Endothelial cell (in vitro differentiated cells): ENCODE results near the gene MXI1. TPM values are rescaled to one million over a fixed set of nuclear protein-coding genes. Genes with fewer than 3 reads are reported as not detected.

ENCODE experiments used
- DNase-seq: peaks from one replicate; pipeline ENCODE4 v3.0.0; 2021; ENCODE audit warnings: low spot score
- H3K27ac Mint-ChIP-seq: one replicate; pipeline ENCODE4 v1.8.0; 2021; ENCODE audit warnings: mixed read lengths, inconsistent platforms; ENCODE audit not compliant: unreplicated experiment
- H3K27me3 Mint-ChIP-seq: one replicate; pipeline ENCODE4 v1.8.0; 2021; ENCODE audit warnings: mild to moderate bottlenecking, moderate library complexity, mixed read lengths, inconsistent platforms; ENCODE audit not compliant: unreplicated experiment
- H3K36me3 Mint-ChIP-seq: one replicate; pipeline ENCODE4 v1.8.0; 2021; ENCODE audit warnings: mild to moderate bottlenecking, low read depth, mixed read lengths, inconsistent platforms; ENCODE audit not compliant: unreplicated experiment
- H3K4me1 Mint-ChIP-seq: one replicate; pipeline ENCODE4 v1.8.0; 2021; ENCODE audit warnings: mild to moderate bottlenecking, mixed read lengths, inconsistent platforms; ENCODE audit not compliant: unreplicated experiment
- H3K4me3 Mint-ChIP-seq: one replicate; pipeline ENCODE4 v1.8.0; 2021; ENCODE audit warnings: mild to moderate bottlenecking, mixed read lengths, inconsistent platforms; ENCODE audit not compliant: unreplicated experiment
- H3K9me3 Mint-ChIP-seq: one replicate; pipeline ENCODE4 v1.8.0; 2021; ENCODE audit warnings: mixed read lengths, inconsistent platforms; ENCODE audit not compliant: unreplicated experiment
- total RNA-seq: library from RNA; stranded (reverse); fragmentation: NEBNext Ultra II Directional; extraction: Animal tissue kit (Norgen Biotek cat#: 25700); gene quantifications from one replicate; pipeline ENCODE4 v1.2.1, GENCODE V29; 2021; ENCODE audit not compliant: unreplicated experiment
- TF ChIP-seq, protein P1 (sequence below): fragments of 200-600 bp; sonication (generic); IDR thresholded peaks from one replicate; pipeline ENCODE4 v1.5.0; 2021; ENCODE audit warnings: antibody characterized with exemption; ENCODE audit not compliant: unreplicated experiment

Gene MXI1
- total RNA-seq, 1 donor from 2014 or later, result 10.3 TPM

- DNase-seq, result peak; percentile 95
- TF ChIP-seq, protein P1, sequence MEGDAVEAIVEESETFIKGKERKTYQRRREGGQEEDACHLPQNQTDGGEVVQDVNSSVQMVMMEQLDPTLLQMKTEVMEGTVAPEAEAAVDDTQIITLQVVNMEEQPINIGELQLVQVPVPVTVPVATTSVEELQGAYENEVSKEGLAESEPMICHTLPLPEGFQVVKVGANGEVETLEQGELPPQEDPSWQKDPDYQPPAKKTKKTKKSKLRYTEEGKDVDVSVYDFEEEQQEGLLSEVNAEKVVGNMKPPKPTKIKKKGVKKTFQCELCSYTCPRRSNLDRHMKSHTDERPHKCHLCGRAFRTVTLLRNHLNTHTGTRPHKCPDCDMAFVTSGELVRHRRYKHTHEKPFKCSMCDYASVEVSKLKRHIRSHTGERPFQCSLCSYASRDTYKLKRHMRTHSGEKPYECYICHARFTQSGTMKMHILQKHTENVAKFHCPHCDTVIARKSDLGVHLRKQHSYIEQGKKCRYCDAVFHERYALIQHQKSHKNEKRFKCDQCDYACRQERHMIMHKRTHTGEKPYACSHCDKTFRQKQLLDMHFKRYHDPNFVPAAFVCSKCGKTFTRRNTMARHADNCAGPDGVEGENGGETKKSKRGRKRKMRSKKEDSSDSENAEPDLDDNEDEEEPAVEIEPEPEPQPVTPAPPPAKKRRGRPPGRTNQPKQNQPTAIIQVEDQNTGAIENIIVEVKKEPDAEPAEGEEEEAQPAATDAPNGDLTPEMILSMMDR, result no peak
- peaks cover 20% of the 10 kb centered on the region for H3K27me3 Mint-ChIP-seq
- peak overlapping the region; percentile 65 for H3K27ac Mint-ChIP-seq
- peaks cover 9% of the 10 kb centered on the region for H3K36me3 Mint-ChIP-seq
- H3K4me1 Mint-ChIP-seq, result peaks cover 25% of the 10 kb centered on the region
- no peaks in the 10 kb centered on the region for H3K9me3 Mint-ChIP-seq
- peak overlapping the region; percentile 87 for H3K4me3 Mint-ChIP-seq
These were observed 3.5 kb downstream of the MXI1 start for GRCh38 chr10:110210674-110211464.

DNA sequence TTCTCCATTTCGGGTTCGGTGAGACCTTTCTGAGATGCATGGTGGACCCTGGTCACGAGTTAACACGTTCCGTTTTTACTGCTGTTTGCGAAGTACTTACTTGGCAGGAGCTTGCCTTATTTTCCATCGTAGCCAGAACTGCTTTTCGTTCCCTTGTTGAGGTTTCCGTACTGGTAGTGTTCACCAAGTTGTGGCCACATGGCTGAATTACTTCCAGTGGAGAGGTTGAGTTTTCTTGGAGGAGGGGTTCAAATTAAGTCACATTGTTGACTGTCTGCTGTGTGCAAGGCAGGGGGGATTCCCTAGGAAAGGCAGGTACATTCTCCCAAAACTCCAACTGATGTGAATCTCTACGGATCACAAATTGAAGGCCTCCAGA is 4.0 kb downstream of the MXI1 start:
- no peak for DNase-seq
- TF ChIP-seq, protein P1, result no peak
- peaks cover 18% of the 10 kb centered on the region for H3K27me3 Mint-ChIP-seq
- peak overlapping the region; percentile 87 for H3K4me3 Mint-ChIP-seq
- no peaks in the 10 kb centered on the region for H3K9me3 Mint-ChIP-seq
- peaks cover 9% of the 10 kb centered on the region for H3K36me3 Mint-ChIP-seq
- H3K4me1 Mint-ChIP-seq, result peaks cover 20% of the 10 kb centered on the region
- H3K27ac Mint-ChIP-seq, result peak overlapping the region; percentile 65

DNA sequence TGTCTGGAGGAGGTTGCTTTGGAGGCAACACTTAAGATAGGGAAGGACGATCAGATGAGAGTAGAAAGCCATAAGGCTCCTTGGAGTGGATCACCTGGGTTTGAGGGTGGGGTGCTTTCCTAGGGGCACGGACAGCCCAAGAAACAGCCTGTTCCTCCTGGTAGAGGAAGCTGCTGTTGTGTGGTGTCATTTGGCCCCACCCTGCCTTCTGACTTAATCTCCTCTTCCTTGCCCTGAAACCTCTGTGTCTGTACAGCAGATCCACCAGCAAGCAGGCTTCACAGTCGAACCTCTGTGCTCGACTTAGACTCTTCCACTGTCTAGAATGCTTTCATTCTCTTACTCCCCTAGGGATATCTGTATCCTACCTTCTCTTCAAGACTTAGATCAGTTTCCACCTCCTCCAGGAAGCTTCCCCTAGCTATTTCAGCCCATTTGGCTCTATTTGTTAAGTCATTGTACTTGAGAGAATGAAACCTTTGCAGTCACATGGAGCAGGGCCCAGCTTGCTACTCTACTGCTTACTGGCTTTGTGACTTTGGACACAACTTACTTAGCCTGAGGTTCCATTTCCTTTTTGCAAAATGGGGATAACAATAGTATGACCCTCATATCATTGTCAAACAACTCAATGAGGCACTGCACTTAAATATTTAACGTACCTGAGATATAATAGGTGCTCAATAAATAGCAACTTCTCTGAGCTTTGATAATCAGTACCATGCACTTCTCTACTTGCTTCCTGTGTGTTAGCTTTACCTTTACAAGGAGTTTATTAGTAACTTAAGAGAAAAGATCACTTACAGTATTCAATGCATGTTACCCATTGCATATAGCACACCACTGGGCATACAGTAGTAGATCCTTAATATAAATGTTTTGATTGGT is 5.0 kb downstream of the MXI1 start:
- Mint-ChIP-seq H3K36me3 (peaks cover 4% of the 10 kb centered on the region), H3K27ac (no peak overlapping the region), H3K4me1 (peaks cover 14% of the 10 kb centered on the region), H3K9me3 (no peaks in the 10 kb centered on the region), H3K4me3 (peak overlapping the region; percentile 33), H3K27me3 (peaks cover 18% of the 10 kb centered on the region)
- TF ChIP-seq, protein P1, result no peak
- no peak for DNase-seq

DNA sequence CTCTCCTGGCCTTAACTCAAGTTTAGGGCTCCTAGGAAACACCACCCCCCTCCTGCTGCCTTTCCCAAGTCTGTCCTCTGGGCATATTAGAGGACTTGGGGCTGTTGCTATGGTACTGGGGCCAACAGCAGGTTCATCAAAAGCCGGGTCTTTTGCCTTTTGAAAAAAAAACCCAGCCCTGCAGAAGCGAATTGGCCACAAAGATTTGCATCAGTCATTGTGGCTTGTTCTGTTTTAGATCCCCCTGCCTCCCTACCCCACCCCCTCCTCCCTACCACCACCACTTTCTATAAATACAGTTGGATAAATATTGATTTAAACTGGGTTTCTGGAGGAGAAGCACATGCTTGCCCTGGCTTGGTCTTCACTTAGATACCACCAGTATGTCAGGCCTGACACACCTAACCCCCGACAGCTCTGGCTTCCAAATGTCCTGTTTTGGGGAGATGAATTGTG is 7.0 kb downstream of the MXI1 start:
- peaks cover 10% of the 10 kb centered on the region for H3K4me1 Mint-ChIP-seq
- no peak overlapping the region for H3K27ac Mint-ChIP-seq

More for the DNA sequence above, 7.0 kb downstream of the MXI1 start:
- no peak for DNase-seq
- H3K36me3 Mint-ChIP-seq, result no peaks in the 10 kb centered on the region
- peaks cover 13% of the 10 kb centered on the region for H3K27me3 Mint-ChIP-seq
- H3K9me3 Mint-ChIP-seq, result no peaks in the 10 kb centered on the region
- TF ChIP-seq, protein P1, result no peak
- no peak overlapping the region for H3K4me3 Mint-ChIP-seq
